Peyer's patch (tissue), 4 donors: ENCODE data around the gene F8. TPM values are rescaled to one million over a fixed set of nuclear protein-coding genes. Genes with fewer than 3 reads are reported as not detected.
"Not testable (repeated sequence)": the region's sequence is repeated elsewhere in the genome, so short reads cannot be mapped to it uniquely, and the experiment has no call there.

Experiments used
- DNase-seq, 3 donors: peaks; one replicate each; pipeline ENCODE4 v3.0.0-alpha.2; 2017 to 2019
- H3K27ac ChIP-seq, 4 donors: fragments of 200-600 bp; sonication (generic); one replicate each; pipeline ENCODE4 v1.5.1; 2016 to 2019
- H3K27me3 ChIP-seq, 2 donors: fragments of 200-600 bp; sonication (generic); one replicate each; pipeline ENCODE4 v1.5.1; 2019
- H3K36me3 ChIP-seq, 3 donors: fragments of 200-600 bp; sonication (generic); one replicate each; pipeline ENCODE4 v1.5.1; 2016 to 2019
- H3K4me1 ChIP-seq, 4 donors: fragments of 200-600 bp; sonication (generic); one replicate each; pipeline ENCODE4 v1.5.1; 2016 to 2019
- H3K4me3 ChIP-seq, 4 donors: fragments of 200-600 bp; sonication (generic); 1 replicate in 3 of 4; 2 replicates in 1 of 4; pipeline ENCODE4 v1.5.1; 2016 to 2019; ENCODE audit warnings: mild to moderate bottlenecking in 1 of 4
- H3K9me3 ChIP-seq, 4 donors: fragments of 200-600 bp; sonication (generic); one replicate each; pipeline ENCODE4 v1.5.1; 2016 to 2019; ENCODE audit warnings: mild to moderate bottlenecking in 1 of 4
- CTCF ChIP-seq, 6 experiments: fragments of 450-650 bp in 4 of 6; fragments of 200-600 bp in 2 of 6; sonication (generic) in 1 of 6; IDR thresholded peaks; one replicate each; pipeline ENCODE4 v1.5.1; 2017 to 2019; ENCODE audit warnings: antibody characterized with exemption in 6 of 6, mild to moderate bottlenecking in 3 of 6, moderate library complexity in 1 of 6
- POLR2A ChIP-seq, 2 donors: fragments of 450-650 bp; IDR thresholded peaks; one replicate each; pipeline ENCODE4 v1.5.1; 2017; ENCODE audit warnings: antibody characterized with exemption in 2 of 2, mild to moderate bottlenecking in 2 of 2, moderate library complexity in 2 of 2
- total RNA-seq, 4 donors: library from RNA; depleted of rRNA; stranded (reverse); fragments of >200 nt; gene quantifications; one replicate each; pipeline ENCODE4 v1.1.0, GENCODE V29; 2016

F8 gene
- total RNA-seq, 4 donors from 2014 or later, result 1.5 to 19.8 (median 4.6) TPM

- Histone ChIP-seq H3K27ac (no peak overlapping the region), H3K36me3 (no peaks in the 10 kb centered on the region), H3K27me3 (no peaks in the 10 kb centered on the region), H3K9me3 (no peaks in the 10 kb centered on the region), H3K4me3 (no peak overlapping the region), H3K4me1 (peaks cover 0 to 8% (median 0%) of the 10 kb centered on the region in 4 donors)
- TF ChIP-seq CTCF (IDR thresholded peaks at IDR 0.05), result no peak
- DNase-seq, result no peak
Observed at GRCh38 chrX:155023907-155024833, 1.6 kb upstream of the F8 start.

DNA sequence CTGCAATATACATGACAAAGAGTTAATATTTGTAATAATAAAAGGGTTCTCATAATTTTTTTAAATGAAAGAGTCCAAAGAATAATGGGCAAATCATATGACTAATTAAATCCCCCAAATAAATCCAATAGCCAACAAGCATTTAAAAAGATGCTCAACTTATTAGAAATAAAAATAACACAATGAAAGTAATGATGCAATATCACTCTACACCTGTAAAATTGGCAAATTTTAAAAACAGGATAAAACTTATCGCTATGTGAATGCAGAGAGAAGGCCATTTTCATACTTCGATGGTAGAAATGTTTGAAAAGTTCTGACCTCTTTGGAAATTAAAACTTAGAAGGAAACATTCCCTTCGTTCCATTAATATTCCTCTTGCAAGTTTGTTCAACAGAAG is 1.9 kb downstream of the F8 start:
- TF ChIP-seq POLR2A (IDR thresholded peaks at IDR 0.05), result no peak
- TF ChIP-seq CTCF (IDR thresholded peaks at IDR 0.05), result no peak
- H3K27me3 ChIP-seq, result no peaks in the 10 kb centered on the region
- H3K4me1 ChIP-seq, result no peaks in the 10 kb centered on the region
- H3K9me3 ChIP-seq, result no peaks in the 10 kb centered on the region
- no peak overlapping the region for H3K4me3 ChIP-seq
- no peak for DNase-seq
- no peak overlapping the region for H3K27ac ChIP-seq
- no peaks in the 10 kb centered on the region for H3K36me3 ChIP-seq

DNA sequence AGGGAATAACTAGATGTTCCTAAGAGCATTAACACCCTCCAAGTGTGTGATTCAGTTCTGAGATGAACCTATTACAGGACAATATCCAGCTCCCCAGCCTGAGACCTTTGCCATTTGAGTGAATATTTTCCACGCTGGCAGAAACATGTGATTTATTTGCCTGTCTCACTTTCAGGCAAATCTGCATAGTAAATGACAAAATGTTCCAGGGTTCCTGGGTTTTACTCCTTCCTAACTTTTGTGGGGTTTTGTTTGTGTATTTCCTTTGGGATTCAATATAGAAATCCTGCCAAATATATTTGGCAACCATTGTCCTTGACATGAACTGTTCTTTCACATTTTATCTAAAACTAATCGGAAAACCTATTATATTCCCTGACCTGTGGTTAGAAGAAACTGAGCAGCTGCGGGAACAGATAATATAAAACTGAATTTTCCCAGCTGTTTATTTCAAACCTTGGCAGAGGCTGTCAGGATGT is 12.5 kb downstream of the F8 start:
- H3K27ac ChIP-seq, result no peak overlapping the region

DNA sequence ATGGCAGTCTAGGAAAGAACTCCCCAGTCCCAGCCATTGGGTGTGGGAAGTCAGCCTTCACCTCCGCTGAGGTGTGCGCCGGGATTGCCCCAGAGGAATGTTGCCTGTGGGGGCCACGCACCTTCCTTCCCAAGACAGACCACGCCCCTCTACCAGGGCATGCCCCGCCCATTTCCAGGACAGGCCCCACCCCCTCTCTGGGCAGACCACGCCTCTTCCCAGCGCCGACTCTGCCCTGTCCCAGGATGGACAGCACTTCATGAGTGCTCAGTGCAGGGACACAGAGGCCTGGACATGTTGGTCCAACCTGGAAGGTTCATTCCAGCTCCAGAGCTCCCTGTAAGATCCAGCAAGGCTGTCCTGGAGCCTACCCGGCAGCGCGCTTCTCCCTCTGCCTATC is 13.9 kb downstream of the F8 start:
- not testable (repeated sequence) for H3K9me3 ChIP-seq, H3K27me3 ChIP-seq, H3K4me1 ChIP-seq, DNase-seq, H3K27ac ChIP-seq, H3K4me3 ChIP-seq, H3K36me3 ChIP-seq

More for the DNA sequence above, 12.5 kb downstream of the F8 start:
- TF ChIP-seq CTCF (IDR thresholded peaks at IDR 0.05) (no peak), POLR2A (IDR thresholded peaks at IDR 0.05) (no peak)
- no peaks in the 10 kb centered on the region for H3K27me3 ChIP-seq
- H3K36me3 ChIP-seq, result no peaks in the 10 kb centered on the region
- no peaks in the 10 kb centered on the region for H3K9me3 ChIP-seq
- DNase-seq, result no peak
- H3K4me3 ChIP-seq, result no peak overlapping the region
- no peaks in the 10 kb centered on the region for H3K4me1 ChIP-seq

DNA sequence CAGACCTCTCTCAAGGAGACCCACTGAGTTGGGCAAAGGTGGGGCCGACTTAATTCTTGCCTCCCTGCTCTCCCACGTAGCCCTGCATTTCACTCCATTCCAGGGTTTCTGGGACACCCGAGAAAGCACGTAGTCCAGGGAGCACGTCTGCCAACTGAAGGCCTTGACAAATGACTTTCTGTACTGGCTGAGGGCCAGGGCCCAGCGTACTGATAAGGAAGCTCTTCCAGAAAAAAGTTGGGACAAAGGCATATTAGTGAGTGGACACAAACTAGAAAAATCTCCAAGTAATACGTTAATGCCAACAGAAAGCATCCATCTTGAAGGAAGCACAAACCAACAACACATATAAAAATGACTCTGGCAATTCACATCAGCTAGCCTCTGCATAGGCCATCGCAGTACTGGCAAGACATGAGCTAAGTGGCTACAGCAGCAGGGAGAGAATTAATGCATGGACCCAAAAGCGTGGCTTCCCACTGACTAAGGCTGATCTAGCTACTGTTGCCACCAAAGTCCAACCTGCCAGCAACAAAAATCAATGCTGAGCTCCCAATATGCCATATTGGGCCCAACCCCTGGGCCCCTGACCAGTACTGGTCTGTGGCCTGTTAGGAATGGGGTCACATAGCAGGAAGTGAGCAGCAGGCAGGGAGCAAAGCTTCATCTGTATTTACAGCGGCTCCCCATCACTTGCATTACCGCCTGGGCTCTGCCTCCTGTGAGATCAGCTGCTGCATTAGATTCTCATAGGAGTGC is 15.4 kb downstream of the F8 start:
- not testable (repeated sequence) for H3K9me3 ChIP-seq, H3K4me1 ChIP-seq, H3K27me3 ChIP-seq, DNase-seq, H3K4me3 ChIP-seq, H3K36me3 ChIP-seq, H3K27ac ChIP-seq

GRCh38 chrX:155006379-155006778 is 16.1 kb downstream of the F8 start:
- not testable (repeated sequence) for H3K27me3 ChIP-seq, H3K27ac ChIP-seq, H3K4me3 ChIP-seq, H3K9me3 ChIP-seq, H3K36me3 ChIP-seq, DNase-seq, H3K4me1 ChIP-seq

DNA sequence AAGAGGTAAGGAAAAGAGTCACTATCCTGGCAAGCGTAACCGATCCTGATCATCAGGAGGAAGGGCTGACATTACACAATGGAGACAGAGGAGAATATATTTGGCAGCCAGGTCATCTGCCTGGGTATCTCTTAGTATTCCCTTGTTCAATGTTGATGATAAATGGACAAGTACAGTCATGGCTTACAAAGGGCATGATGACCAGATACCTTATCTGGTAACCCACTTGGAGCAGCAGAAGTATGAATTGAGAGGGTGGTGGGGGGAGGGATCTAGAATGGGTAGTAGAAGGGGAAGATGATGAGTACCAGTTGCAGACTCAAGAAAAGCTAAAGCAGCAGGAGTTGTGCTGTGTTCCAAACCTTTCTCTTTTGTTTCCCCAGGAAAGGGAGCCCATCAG is 17.3 kb downstream of the F8 start:
- no peak overlapping the region for H3K27ac ChIP-seq
- H3K4me1 ChIP-seq, result no peaks in the 10 kb centered on the region
- TF ChIP-seq POLR2A (IDR thresholded peaks at IDR 0.05), result no peak
- no peak for TF ChIP-seq CTCF (IDR thresholded peaks at IDR 0.05)
- H3K4me3 ChIP-seq, result no peak overlapping the region
- no peaks in the 10 kb centered on the region for H3K27me3 ChIP-seq
- no peaks in the 10 kb centered on the region for H3K36me3 ChIP-seq
- H3K9me3 ChIP-seq, result no peaks in the 10 kb centered on the region
- DNase-seq, result no peak
